Right lobe of liver (tissue), 6 donors: Measurements from ENCODE around the gene IQCN. TPM values are rescaled to one million over a fixed set of nuclear protein-coding genes. Genes with fewer than 3 reads are reported as not detected.
A peak's percentile ranks its signal among the peaks of the same experiment; 100 is the strongest.
"Not testable (repeated sequence)": the region's sequence is repeated elsewhere in the genome, so short reads cannot be mapped to it uniquely, and the experiment has no call there.

Experiments used
- ATAC-seq, 4 donors: fragments of 200-7000 bp; cut with Tn5 transposase; one replicate each; pipeline ENCODE4 v1.9.1; 2020; ENCODE audit warnings: mild to moderate bottlenecking in 4 of 4, moderate library complexity in 4 of 4
- DNase-seq, 3 donors: peaks; one replicate each; pipeline ENCODE4 v3.0.0-alpha.2; 2020
- H3K27ac ChIP-seq, 3 donors: fragments of 200-600 bp; one replicate each; pipeline ENCODE4 v1.8.0; 2022
- H3K27me3 ChIP-seq, 2 donors: fragments of 200-600 bp; one replicate each; pipeline ENCODE4 v1.8.0; 2022
- H3K36me3 ChIP-seq, 4 donors: fragments of 200-600 bp; sonication (generic) in 1 of 4; one replicate each; pipeline versions ENCODE4 v1.5.1 to v1.8.0; 2017 to 2022; ENCODE audit warnings: control low read depth in 1 of 4
- H3K4me1 ChIP-seq, 4 donors: fragments of 200-600 bp; sonication (generic) in 1 of 4; one replicate each; pipeline versions ENCODE4 v1.5.1 to v1.8.0; 2017 to 2022; ENCODE audit warnings: control low read depth in 1 of 4
- H3K4me3 ChIP-seq, 3 donors: fragments of 200-600 bp; one replicate each; pipeline ENCODE4 v1.8.0; 2022
- H3K9me3 ChIP-seq, 4 donors: fragments of 200-600 bp; sonication (generic) in 1 of 4; one replicate each; pipeline versions ENCODE4 v1.5.1 to v1.8.0; 2017 to 2022; ENCODE audit warnings: control low read depth in 1 of 4
- POLR2A ChIP-seq: fragments of 450-650 bp; IDR thresholded peaks from one replicate; pipeline ENCODE4 v1.6.1; 2017; ENCODE audit warnings: antibody characterized with exemption, mild to moderate bottlenecking
- WGBS: methylation state at CpG from one replicate; pipeline ENCODE4 v1.1.6; 2018; ENCODE audit warnings: low coverage, low lambda C conversion rate; ENCODE audit not compliant: insufficient coverage; ENCODE audit errors: missing lambda C conversion rate; 5-methylcytosine and 5-hydroxymethylcytosine counted together
- intact Hi-C, 2 donors: fragments of 100-400 bp; cut with DNase I; formaldehyde crosslinking; loops; one replicate each; pipeline versions ENCODE4 v1.11.2 to v1.14.1; 2022
- total RNA-seq, 6 experiments: library from RNA; depleted of rRNA in 2 of 6; stranded (reverse); fragments of >200 nt in 2 of 6; fragmentation: NEBNext Ultra II Directional in 3 of 6; extraction: Animal tissue kit (Norgen Biotek cat#: 25700) in 3 of 6; gene quantifications; one replicate each; pipeline versions ENCODE4 v1.1.0 to v1.2.4, GENCODE V29; 2016 to 2023
- TF ChIP-seq, protein P1 (sequence below), 4 donors: fragments of 200-600 bp in 3 of 4; fragments of 450-650 bp in 1 of 4; IDR thresholded peaks; one replicate each; pipeline versions ENCODE4 v1.5.1 to v1.8.0; 2016 to 2022; ENCODE audit warnings: antibody characterized with exemption in 4 of 4, mild to moderate bottlenecking in 2 of 4
- donor health status: DM: no; HTN: yes; CAD: no.
- donor health status: DM: no; HTN: no; CAD: no.
- donor health status: DM: no; HTN: no; CAD: no.
- donor health status: DM: no; HTN: yes; CAD: no.
- donor health status: DM: no; HTN: yes; CAD: no.

Gene IQCN
- total RNA-seq, 6 experiments from 2014 or later: 0.82 to 5.3 (median 2.5) TPM

DNA sequence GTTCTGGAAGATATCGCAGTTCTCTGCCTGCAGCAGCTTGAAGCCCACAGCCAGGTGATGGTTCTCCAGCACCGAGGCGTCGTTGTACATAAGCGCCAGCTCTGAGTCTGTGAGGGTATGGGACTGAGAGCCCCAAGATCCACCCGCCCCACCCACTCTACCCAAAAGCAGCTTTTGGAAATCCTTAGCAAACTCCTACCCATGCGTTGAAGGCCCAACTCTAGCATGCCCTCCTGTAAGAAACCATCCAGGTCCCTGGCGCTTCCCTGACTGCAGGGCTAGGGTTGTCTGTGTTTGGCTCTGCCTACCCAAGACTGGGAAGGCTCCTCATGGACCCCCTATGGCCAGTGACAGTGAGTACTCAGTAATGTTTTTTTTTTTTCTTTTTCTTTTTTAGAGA, 57.5 kb downstream of the IQCN start:
- DNase-seq (no peak), ATAC-seq (no peak)
- H3K27me3 ChIP-seq: no peaks in the 10 kb centered on the region
- H3K9me3 ChIP-seq: no peaks in the 10 kb centered on the region
- TF ChIP-seq, protein P1, sequence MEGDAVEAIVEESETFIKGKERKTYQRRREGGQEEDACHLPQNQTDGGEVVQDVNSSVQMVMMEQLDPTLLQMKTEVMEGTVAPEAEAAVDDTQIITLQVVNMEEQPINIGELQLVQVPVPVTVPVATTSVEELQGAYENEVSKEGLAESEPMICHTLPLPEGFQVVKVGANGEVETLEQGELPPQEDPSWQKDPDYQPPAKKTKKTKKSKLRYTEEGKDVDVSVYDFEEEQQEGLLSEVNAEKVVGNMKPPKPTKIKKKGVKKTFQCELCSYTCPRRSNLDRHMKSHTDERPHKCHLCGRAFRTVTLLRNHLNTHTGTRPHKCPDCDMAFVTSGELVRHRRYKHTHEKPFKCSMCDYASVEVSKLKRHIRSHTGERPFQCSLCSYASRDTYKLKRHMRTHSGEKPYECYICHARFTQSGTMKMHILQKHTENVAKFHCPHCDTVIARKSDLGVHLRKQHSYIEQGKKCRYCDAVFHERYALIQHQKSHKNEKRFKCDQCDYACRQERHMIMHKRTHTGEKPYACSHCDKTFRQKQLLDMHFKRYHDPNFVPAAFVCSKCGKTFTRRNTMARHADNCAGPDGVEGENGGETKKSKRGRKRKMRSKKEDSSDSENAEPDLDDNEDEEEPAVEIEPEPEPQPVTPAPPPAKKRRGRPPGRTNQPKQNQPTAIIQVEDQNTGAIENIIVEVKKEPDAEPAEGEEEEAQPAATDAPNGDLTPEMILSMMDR (IDR thresholded peaks at IDR 0.05): no peak
- no peak for TF ChIP-seq POLR2A
- no peaks in the 10 kb centered on the region for H3K4me1 ChIP-seq
- WGBS: 100% methylated on average over 4 of the region's 8 CpGs
- H3K4me3 ChIP-seq: no peak overlapping the region
- intact Hi-C loops: no loop called here
- no peak overlapping the region for H3K27ac ChIP-seq
- H3K36me3 ChIP-seq: no peaks in the 10 kb centered on the region

DNA sequence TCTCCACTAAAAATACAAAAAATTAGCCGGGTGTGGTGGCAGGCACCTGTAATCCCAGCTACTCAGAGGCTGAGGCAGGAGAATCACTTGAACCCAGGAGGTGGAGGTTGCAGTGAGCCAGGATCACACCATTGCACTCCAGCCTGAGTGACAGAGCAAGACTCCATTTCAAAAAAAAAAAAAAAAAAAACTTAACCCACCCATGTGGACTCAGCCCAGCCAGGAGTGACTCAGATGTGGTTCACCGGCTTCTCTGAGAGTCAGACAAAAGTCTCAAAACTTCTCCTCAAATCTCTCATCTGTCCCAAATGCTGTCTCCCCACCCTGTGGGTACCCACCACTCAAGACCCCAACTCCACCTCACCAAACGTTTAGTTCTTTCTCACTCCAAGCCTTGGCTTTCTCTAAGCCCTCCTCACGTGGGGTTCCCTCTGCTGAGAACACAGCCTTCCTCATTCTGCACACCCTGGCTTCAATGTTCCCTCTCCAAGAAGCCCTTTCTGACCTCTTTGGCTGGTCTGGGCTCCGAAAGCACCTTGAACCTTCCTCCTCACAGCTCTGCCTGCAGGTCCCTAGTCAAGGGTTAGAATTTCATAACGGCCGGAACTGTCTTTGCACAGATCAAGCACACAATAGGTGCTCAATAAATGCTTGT, 59.3 kb downstream of the IQCN start:
- Histone ChIP-seq H3K27ac (no peak overlapping the region), H3K4me3 (no peak overlapping the region), H3K27me3 (no peaks in the 10 kb centered on the region), H3K4me1 (no peaks in the 10 kb centered on the region), H3K36me3 (no peaks in the 10 kb centered on the region), H3K9me3 (no peaks in the 10 kb centered on the region)
- TF ChIP-seq POLR2A: no peak
- TF ChIP-seq, protein P1 (IDR thresholded peaks at IDR 0.05): no peak
- WGBS: 52% methylated on average over 6 of the region's 7 CpGs
- intact Hi-C loops: loop anchor here (5.0 kb wide), 2 partner anchors 32 to 37 kb away; no protein-coding TSS in a partner anchor
- DNase-seq (no peak), ATAC-seq (no peak)

DNA sequence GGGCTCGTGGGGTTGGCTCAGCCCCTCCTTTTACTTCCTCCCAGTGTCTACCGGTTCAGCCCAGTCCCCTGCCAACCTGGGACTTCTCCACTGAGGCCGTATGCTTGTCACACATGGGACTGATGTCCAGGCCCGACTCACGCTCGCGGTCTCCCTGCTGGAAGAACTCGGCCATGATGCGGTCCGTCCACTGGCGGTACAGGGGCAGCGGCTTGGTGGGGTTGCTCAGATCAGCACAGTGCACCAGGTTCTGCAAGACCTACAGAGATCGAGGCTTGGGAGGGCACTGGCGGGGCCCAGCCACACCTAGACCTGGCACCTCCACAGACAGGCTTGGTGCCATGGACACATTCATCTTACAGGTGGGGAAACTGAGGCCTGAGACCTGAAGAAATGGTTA, 62.6 kb downstream of the IQCN start:
- no peak for TF ChIP-seq POLR2A
- TF ChIP-seq, protein P1 (IDR thresholded peaks at IDR 0.05): no peak
- ATAC-seq: peak in 1 of 4 donors; percentile 13
- intact Hi-C loops: loop anchor here (5.0 kb wide), 2 partner anchors 36 to 41 kb away; no protein-coding TSS in a partner anchor
- Histone ChIP-seq H3K4me1 (no peaks in the 10 kb centered on the region), H3K27ac (no peak overlapping the region), H3K9me3 (no peaks in the 10 kb centered on the region), H3K36me3 (no peaks in the 10 kb centered on the region), H3K4me3 (no peak overlapping the region), H3K27me3 (no peaks in the 10 kb centered on the region)
- WGBS: 62% methylated on average over 10 of the region's 14 CpGs
- DNase-seq: no peak

DNA sequence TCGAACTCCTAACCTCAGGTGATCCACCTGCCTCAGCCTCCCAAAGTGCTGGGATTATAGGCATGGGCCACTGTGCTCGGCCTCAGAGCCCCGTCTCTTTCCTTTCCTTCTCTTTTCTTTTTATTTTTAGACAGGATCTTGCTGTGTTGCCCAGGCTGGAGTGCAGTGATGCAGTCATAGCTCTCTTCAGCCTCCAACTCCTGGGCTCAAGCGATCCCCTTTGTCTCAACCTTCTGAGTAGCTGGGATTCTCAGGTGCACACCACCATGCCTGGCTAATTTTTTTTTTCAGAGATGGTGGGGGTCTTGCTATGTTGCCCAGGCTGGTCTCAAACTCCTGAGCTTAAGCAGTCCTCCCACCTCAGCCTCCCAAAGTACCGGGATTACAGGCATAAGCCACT, 64.3 kb downstream of the IQCN start:
- intact Hi-C loops: loop anchor here (5.0 kb wide), 2 partner anchors 37 to 42 kb away; no protein-coding TSS in a partner anchor
- H3K36me3 ChIP-seq, H3K9me3 ChIP-seq, H3K27ac ChIP-seq, DNase-seq, H3K27me3 ChIP-seq, H3K4me3 ChIP-seq, ATAC-seq, H3K4me1 ChIP-seq: not testable (repeated sequence)
- WGBS: 70% methylated on average over 5 of the region's 5 CpGs

DNA sequence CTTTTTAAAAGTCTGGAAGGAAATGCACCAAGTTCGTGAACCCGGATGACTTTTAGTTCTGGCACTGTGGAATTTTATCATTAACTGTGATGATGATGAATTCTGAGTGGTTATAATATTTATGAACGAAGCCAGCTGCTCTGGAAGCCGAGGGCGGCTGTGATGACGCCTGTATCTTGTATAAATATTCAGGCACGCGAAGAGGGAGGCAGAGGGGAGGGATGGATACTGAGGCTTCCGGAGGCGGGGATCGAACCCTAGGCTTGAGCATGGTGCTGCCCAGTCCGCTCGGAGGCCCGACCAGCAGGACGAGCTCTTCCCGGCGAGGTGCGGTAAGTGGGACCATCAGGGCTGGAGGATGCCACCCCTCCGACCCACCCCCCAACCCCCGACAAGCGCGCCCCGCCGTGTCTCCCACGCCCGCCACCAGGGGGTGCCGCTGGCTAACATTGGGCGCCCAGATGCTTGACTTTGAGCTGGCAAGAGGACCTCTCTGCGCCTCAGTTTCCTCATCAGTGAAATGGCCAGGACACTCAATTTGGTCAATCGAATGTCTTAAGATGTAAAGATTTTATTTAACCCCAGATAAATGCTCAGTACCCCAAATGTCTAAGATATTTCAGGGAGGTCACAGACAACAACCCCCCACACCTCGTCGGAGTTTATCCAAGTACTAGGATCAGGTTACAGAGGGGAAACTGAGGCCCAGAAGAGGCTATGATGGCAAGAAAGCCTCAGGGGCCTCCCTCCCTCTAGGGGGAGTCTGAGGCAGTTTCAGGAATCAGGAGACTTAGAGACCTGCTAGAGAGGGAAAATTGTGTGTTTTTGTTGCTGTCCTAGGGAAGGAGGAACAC, 65.9 kb downstream of the IQCN start:
- Histone ChIP-seq H3K27me3 (no peaks in the 10 kb centered on the region), H3K27ac (no peak overlapping the region), H3K4me3 (no peak overlapping the region), H3K36me3 (no peaks in the 10 kb centered on the region), H3K9me3 (no peaks in the 10 kb centered on the region), H3K4me1 (peaks cover 0 to 2% (median 0%) of the 10 kb centered on the region in 4 donors)
- no peak for TF ChIP-seq POLR2A
- TF ChIP-seq, protein P1 (IDR thresholded peaks at IDR 0.05): peak; percentile 31 to 63 (median 60)
- intact Hi-C loops: no loop called here
- no peak for ATAC-seq
- DNase-seq: peak in 1 of 3 donors; percentile 58
- 23% methylated on average over 11 of the region's 32 CpGs for WGBS
